HepG2 (cell line): ENCODE results near the gene NANOGP8. TPM values are rescaled to one million over a fixed set of nuclear protein-coding genes. Genes with fewer than 3 reads are reported as not detected.

ENCODE experiments used
- ATAC-seq: fragments of 200-7000 bp; cut with Tn5 transposase; 3 replicates; pipeline ENCODE4 v1.9.1; 2020; ENCODE audit warnings: mild to moderate bottlenecking, moderate library complexity
- BruUV-seq: library from RNA; stranded (reverse); fragments of 400-500 nt; replicated peaks from 2 replicates; lab custom pipeline; 2021; lab: Mats Ljungman, UMichigan
- CTCF ChIA-PET: fragments of 300-600 bp; formaldehyde crosslinking; extraction: SDS; loops from one replicate; lab custom pipeline; 2021; ENCODE audit warnings: low total read pairs, inconsistent platforms, low intra/inter-chr PET ratio; lab: Yijun Ruan, JAX
- POLR2A ChIA-PET: fragments of 350-600 bp; sonication (Branson Sonifier 250); formaldehyde crosslinking; loops from one replicate; lab custom pipeline; 2020; ENCODE audit warnings: antibody characterized with exemption, inconsistent platforms; lab: Yijun Ruan, JAX
- DNase-seq: peaks from one replicate; pipeline ENCODE4 v3.0.0-alpha.2; 2015; ENCODE audit warnings: low spot score
- FAIRE-seq: peaks from 3 replicates; lab custom pipeline; 2011; peaks lifted over from hg19 to GRCh38; lab: Jason Lieb, UNC
- H2AFZ ChIP-seq: one replicate; pipeline ENCODE4 v1.6.1; 2011; ENCODE audit warnings: low read length, inconsistent platforms
- H3K27ac ChIP-seq: fragments of 300-600 bp; 3 replicates; pipeline ENCODE4 v1.8.0; 2011; ENCODE audit warnings: mixed run types, mild to moderate bottlenecking, mixed read lengths, low read length, inconsistent platforms; ENCODE audit not compliant: insufficient read depth; ENCODE audit errors: extremely low read length
- H3K27me3 ChIP-seq, 2 experiments: fragments of 200-600 bp in 1 of 2; 2 replicates in 1 of 2; 3 replicates in 1 of 2; pipeline versions ENCODE4 v1.6.0 to v1.8.0; 2011; ENCODE audit warnings: low read length in 2 of 2, mild to moderate bottlenecking in 2 of 2, moderate library complexity in 2 of 2, inconsistent platforms in 1 of 2; ENCODE audit not compliant: insufficient read depth in 2 of 2, control insufficient read depth in 1 of 2
- H3K36me3 ChIP-seq, 2 experiments: fragments of 200-600 bp in 1 of 2; replicated peaks in 1 of 2; 2 replicates in 1 of 2; 3 replicates in 1 of 2; pipeline versions ENCODE4 v1.5.1 to v1.8.0; 2011; ENCODE audit warnings: low read length in 2 of 2, inconsistent platforms in 1 of 2; ENCODE audit not compliant: insufficient read depth in 2 of 2, control insufficient read depth in 1 of 2
- H3K4me1 ChIP-seq: 2 replicates; pipeline ENCODE4 v1.5.1; 2012; ENCODE audit warnings: low read length, inconsistent platforms; ENCODE audit not compliant: insufficient read depth
- H3K4me2 ChIP-seq: 2 replicates; pipeline ENCODE4 v1.6.0; 2011; ENCODE audit warnings: low read depth, low read length, inconsistent platforms
- H3K4me3 ChIP-seq, 3 experiments: fragments of 200-600 bp in 1 of 3; sonication (generic), shearing (Covaris generic) in 1 of 3; replicated peaks in 1 of 3; 2 replicates each; pipeline ENCODE4 v1.5.1; 2011 to 2016; ENCODE audit warnings: low read length in 3 of 3, inconsistent platforms in 2 of 3, low read depth in 2 of 3, mild to moderate bottlenecking in 2 of 3, control low read depth in 1 of 3, mixed read lengths in 1 of 3; ENCODE audit not compliant: insufficient read depth in 1 of 3
- H3K79me2 ChIP-seq: one replicate; pipeline ENCODE4 v1.6.1; 2011; ENCODE audit warnings: low read length, inconsistent platforms; ENCODE audit not compliant: insufficient read depth
- H3K9ac ChIP-seq: 2 replicates; pipeline ENCODE4 v1.6.0; 2011; ENCODE audit warnings: mild to moderate bottlenecking, low read depth, low read length, inconsistent platforms; ENCODE audit not compliant: insufficient read depth
- H3K9me3 ChIP-seq: 2 replicates; pipeline ENCODE4 v1.5.1; 2012; ENCODE audit warnings: mild to moderate bottlenecking, low read length
- H4K20me1 ChIP-seq: 2 replicates; pipeline ENCODE4 v1.6.0; 2011; ENCODE audit warnings: inconsistent platforms, mild to moderate bottlenecking, low read length, moderate library complexity; ENCODE audit not compliant: insufficient read depth
- ARNT ChIP-seq: fragments of 450-650 bp; IDR thresholded peaks from 2 replicates; pipeline ENCODE4 v1.6.1; 2017
- FOXA3 ChIP-seq: IDR thresholded peaks from 2 replicates; pipeline ENCODE4 v1.6.1; 2016; ENCODE audit warnings: missing genetic modification reagents, missing compliant biosample characterization
- HNRNPUL1 ChIP-seq: fragments of 200-400 bp; formaldehyde crosslinking; IDR thresholded peaks from 2 replicates; pipeline ENCODE4 v1.6.1; 2017; ENCODE audit warnings: low read depth, mild to moderate bottlenecking, low read length, moderate library complexity
- IRF2 ChIP-seq: IDR thresholded peaks from 2 replicates; pipeline ENCODE4 v1.6.1; 2018; ENCODE audit warnings: missing genetic modification reagents, missing compliant biosample characterization
- KDM6A ChIP-seq: IDR thresholded peaks from 2 replicates; pipeline ENCODE4 v1.6.1; 2016; ENCODE audit warnings: low read depth
- NFE2 ChIP-seq: sonication (generic); formaldehyde crosslinking; IDR thresholded peaks from 2 replicates; pipeline ENCODE4 v1.4.0; 2020; ENCODE audit warnings: missing genetic modification reagents
- NFE2L1 ChIP-seq: sonication (generic); formaldehyde crosslinking; IDR thresholded peaks from 2 replicates; pipeline ENCODE4 v1.4.0; 2020; ENCODE audit warnings: missing genetic modification reagents, mild to moderate bottlenecking, borderline replicate concordance
- RNF2 ChIP-seq: fragments of 450-650 bp; conservative IDR thresholded peaks from 2 replicates; pipeline ENCODE4 v1.6.1; 2016; ENCODE audit warnings: low read depth
- SATB2 ChIP-seq: sonication (generic); formaldehyde crosslinking; IDR thresholded peaks from 2 replicates; pipeline ENCODE4 v1.5.0; 2020; ENCODE audit warnings: missing genetic modification reagents
- SOX13 ChIP-seq, 3 experiments: fragments of 450-650 bp in 1 of 3; sonication (generic) in 1 of 3; formaldehyde crosslinking in 1 of 3; IDR thresholded peaks in 2 of 3; conservative IDR thresholded peaks in 1 of 3; 2 replicates each; pipeline versions ENCODE4 v1.5.0 to v1.6.1; 2016 to 2020; ENCODE audit warnings: antibody characterized with exemption in 1 of 3, mild to moderate bottlenecking in 1 of 3, missing compliant biosample characterization in 1 of 3, missing genetic modification reagents in 1 of 3, moderate library complexity in 1 of 3
- ZFAT ChIP-seq: sonication (generic); formaldehyde crosslinking; conservative IDR thresholded peaks from 2 replicates; pipeline ENCODE4 v1.8.1; 2023; ENCODE audit warnings: missing genetic modification reagents, inconsistent platforms
- ZNF225 ChIP-seq: sonication (generic); formaldehyde crosslinking; IDR thresholded peaks from 2 replicates; pipeline ENCODE4 v1.4.0; 2020; ENCODE audit warnings: mild to moderate bottlenecking, missing genetic modification reagents
- ZNF451 ChIP-seq: sonication (generic); formaldehyde crosslinking; IDR thresholded peaks from 2 replicates; pipeline ENCODE4 v1.5.0; 2020; ENCODE audit warnings: mild to moderate bottlenecking, missing genetic modification reagents
- ZNF749 ChIP-seq: sonication (generic); formaldehyde crosslinking; IDR thresholded peaks from 2 replicates; pipeline ENCODE4 v1.8.0; 2022; ENCODE audit warnings: mild to moderate bottlenecking, missing genetic modification reagents, moderate library complexity, borderline replicate concordance
- WGBS: methylation state at CpG from one replicate; pipeline ENCODE4 v1.1.6; 2017; ENCODE audit warnings: low lambda C conversion rate; 5-methylcytosine and 5-hydroxymethylcytosine counted together
- in situ Hi-C: cut with HindIII; loops from 2 replicates; pipeline ENCODE4 v1.10.0; 2017; ENCODE audit warnings: low pct_unique_long_range_greater_than_20kb; ENCODE audit not compliant: extremely low pct_ligation_motif_present
- intact Hi-C: fragments of 100-400 bp; cut with micrococcal nuclease; formaldehyde crosslinking; loops from one replicate; pipeline ENCODE4 v1.10.0; 2022; ENCODE audit not compliant: unreplicated experiment
- polyA plus RNA-seq, 8 experiments: library from polyadenylated mRNA; depleted of rRNA in 3 of 8; stranded (reverse) in 7 of 8; unstranded in 1 of 8; fragments of >200 nt; fragmentation: Illumina TruSeq in 4 of 8; extraction: Trizol in 4 of 8; gene quantifications; 2 replicates each; pipeline versions ENCODE4 v1.2.1 to v1.2.3, GENCODE V29; 2011 to 2016; ENCODE audit warnings: low read depth in 4 of 8, missing spikeins in 1 of 8, mixed read lengths in 1 of 8; ENCODE audit not compliant: insufficient read depth in 1 of 8
- total RNA-seq, 5 experiments: library from RNA; depleted of rRNA; stranded (reverse); fragments of >200 nt; fragmentation: Illumina TruSeq; extraction: Trizol; gene quantifications; 2 replicates each; pipeline ENCODE4 v1.2.3, GENCODE V29; 2016; ENCODE audit warnings: low read depth in 1 of 5
- TF ChIP-seq, protein P1 (sequence below): sonication (generic); formaldehyde crosslinking; IDR thresholded peaks from 2 replicates; pipeline ENCODE4 v1.4.0; 2020; ENCODE audit warnings: missing genetic modification reagents
- TF ChIP-seq, protein P2 (sequence below): sonication (generic); formaldehyde crosslinking; IDR thresholded peaks from 2 replicates; pipeline ENCODE4 v1.5.0; 2020; ENCODE audit warnings: mild to moderate bottlenecking, missing genetic modification reagents, borderline replicate concordance

Gene NANOGP8
- total and polyA plus RNA-seq, 2 of the 13 experiments (the other 11 are each of a cell fraction or from before 2014, with no cell fraction given) = 0.27 TPM; not detected in 1

DNA sequence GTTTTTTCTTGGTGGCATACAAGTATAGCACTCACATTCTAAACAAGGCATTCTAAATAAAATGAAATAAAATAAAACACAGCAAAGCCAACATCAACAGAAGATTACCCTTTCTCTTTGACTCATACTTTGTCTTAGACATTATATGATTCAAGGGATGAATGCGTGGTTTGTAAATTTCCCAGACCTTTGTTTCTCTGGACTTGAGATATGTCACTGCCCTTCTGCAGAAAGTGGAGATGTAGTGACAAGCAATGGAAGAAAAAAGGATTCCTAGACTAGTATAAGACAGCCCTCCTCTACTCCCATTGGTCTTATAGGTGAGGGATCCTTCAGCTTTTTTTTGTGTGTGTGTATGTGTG is 22.4 kb downstream of the NANOGP8 start:
- Histone ChIP-seq H3K36me3 (no peaks in the 10 kb centered on the region), H3K27ac (no peak overlapping the region), H4K20me1 (no peaks in the 10 kb centered on the region; the same call in 1 of the 2 replicates), H3K27me3 (no peaks in the 10 kb centered on the region), H3K4me2 (no peak overlapping the region), H3K9me3 (no peaks in the 10 kb centered on the region), H3K4me1 (peaks cover 11% of the 10 kb centered on the region)
- DNase-seq (no peak), FAIRE-seq (no peak), ATAC-seq (no peak)
- intact Hi-C loops = no loop called here
- no peak for TF ChIP-seq FOXA3 (CRISPR knock-in tag)
- TF ChIP-seq SATB2 (CRISPR knock-in tag) = no peak
- TF ChIP-seq HNRNPUL1 = no peak
- TF ChIP-seq ZNF451 (CRISPR knock-in tag) = no peak
- TF ChIP-seq NFE2 (CRISPR knock-in tag) = no peak
- TF ChIP-seq ZFAT (CRISPR knock-in tag) = no peak
- no peak for TF ChIP-seq ZNF225
- no peak for TF ChIP-seq RNF2
- TF ChIP-seq ZNF749 = no peak
- TF ChIP-seq, protein P1, sequence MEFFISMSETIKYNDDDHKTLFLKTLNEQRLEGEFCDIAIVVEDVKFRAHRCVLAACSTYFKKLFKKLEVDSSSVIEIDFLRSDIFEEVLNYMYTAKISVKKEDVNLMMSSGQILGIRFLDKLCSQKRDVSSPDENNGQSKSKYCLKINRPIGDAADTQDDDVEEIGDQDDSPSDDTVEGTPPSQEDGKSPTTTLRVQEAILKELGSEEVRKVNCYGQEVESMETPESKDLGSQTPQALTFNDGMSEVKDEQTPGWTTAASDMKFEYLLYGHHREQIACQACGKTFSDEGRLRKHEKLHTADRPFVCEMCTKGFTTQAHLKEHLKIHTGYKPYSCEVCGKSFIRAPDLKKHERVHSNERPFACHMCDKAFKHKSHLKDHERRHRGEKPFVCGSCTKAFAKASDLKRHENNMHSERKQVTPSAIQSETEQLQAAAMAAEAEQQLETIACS (CRISPR knock-in tag) = no peak
- TF ChIP-seq NFE2L1 (CRISPR knock-in tag) = no peak
- TF ChIP-seq, protein P2, sequence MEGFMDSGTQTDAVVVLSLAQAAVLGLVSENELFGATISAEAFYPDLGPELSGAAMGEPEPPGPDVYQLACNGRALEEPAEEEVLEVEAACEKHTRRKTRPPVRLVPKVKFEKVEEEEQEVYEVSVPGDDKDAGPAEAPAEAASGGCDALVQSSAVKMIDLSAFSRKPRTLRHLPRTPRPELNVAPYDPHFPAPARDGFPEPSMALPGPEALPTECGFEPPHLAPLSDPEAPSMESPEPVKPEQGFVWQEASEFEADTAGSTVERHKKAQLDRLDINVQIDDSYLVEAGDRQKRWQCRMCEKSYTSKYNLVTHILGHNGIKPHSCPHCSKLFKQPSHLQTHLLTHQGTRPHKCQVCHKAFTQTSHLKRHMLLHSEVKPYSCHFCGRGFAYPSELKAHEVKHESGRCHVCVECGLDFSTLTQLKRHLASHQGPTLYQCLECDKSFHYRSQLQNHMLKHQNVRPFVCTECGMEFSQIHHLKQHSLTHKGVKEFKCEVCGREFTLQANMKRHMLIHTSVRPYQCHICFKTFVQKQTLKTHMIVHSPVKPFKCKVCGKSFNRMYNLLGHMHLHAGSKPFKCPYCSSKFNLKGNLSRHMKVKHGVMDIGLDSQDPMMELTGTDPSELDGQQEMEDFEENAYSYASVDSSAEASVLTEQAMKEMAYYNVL (CRISPR knock-in tag) = no peak
- TF ChIP-seq SOX13 (IDR thresholded peaks at IDR 0.05) = no peak
- no peak for TF ChIP-seq SOX13 (CRISPR knock-in tag; conservative IDR thresholded peaks at IDR 0.05 in 1 of 2, IDR thresholded peaks at IDR 0.05 in 1 of 2)
- no peak for TF ChIP-seq KDM6A (CRISPR knock-in tag)
- no peak for TF ChIP-seq IRF2 (CRISPR knock-in tag)
- no peak for TF ChIP-seq ARNT
- TF ChIP-seq, all 625 proteins: peak for 0
- in situ Hi-C loops = no loop called here
- no peaks in the 10 kb centered on the region for H3K79me2 ChIP-seq
- H3K9ac ChIP-seq = no peak overlapping the region
- WGBS = 96% methylated on average over 1 of the region's 1 CpG
- no peak overlapping the region for H3K4me3 ChIP-seq
- no peak overlapping the region for H2AFZ ChIP-seq
- ChIA-PET CTCF (no interaction called here), POLR2A (no interaction called here)
- no TSS peak for BruUV-seq
